ENCODE measurements around the gene CNTNAP2. TPM values are rescaled to one million over a fixed set of nuclear protein-coding genes. Genes with fewer than 3 reads are reported as not detected.

Gene CNTNAP2
- total RNA-seq, 1 experiment from 2014 or later = 64.5 TPM

GRCh38 chr7:147071536-147071935 is 954.9 kb downstream of the CNTNAP2 start:
- Histone ChIP-seq H2BK12ac (ENCODE audit: insufficient read length, low read depth, low read length) (no peak overlapping the region), H3K79me1 (ENCODE audit: insufficient read depth, low read depth, low read length, poor library complexity, severe bottlenecking) (no peaks in the 10 kb centered on the region), H3K27me3 (ENCODE audit: insufficient read depth, low read length) (no peaks in the 10 kb centered on the region), H3K9me3 (ENCODE audit: control insufficient read depth, low read depth, low read length) (no peaks in the 10 kb centered on the region), H3K23me2 (ENCODE audit: insufficient read length, low read depth, low read length, poor library complexity, severe bottlenecking) (no peaks in the 10 kb centered on the region), H2BK15ac (ENCODE audit: low read depth, low read length) (no peak overlapping the region), H4K5ac (ENCODE audit: insufficient read length, low read depth, low read length) (no peak overlapping the region), H3K4me1 (ENCODE audit: insufficient read depth, low read length) (no peaks in the 10 kb centered on the region), H2BK120ac (ENCODE audit: low read depth, low read length, poor library complexity, severe bottlenecking) (no peak overlapping the region), H3K4me2 (ENCODE audit: insufficient read depth, insufficient read length, low read length) (no peak overlapping the region), H4K91ac (ENCODE audit: insufficient read length, low read depth, low read length) (no peak overlapping the region), H3K56ac (ENCODE audit: insufficient read length, low read depth, low read length) (no peak overlapping the region), H2AK5ac (ENCODE audit: insufficient read length, low read length) (no peak overlapping the region), H2BK5ac (ENCODE audit: insufficient read length, low read length) (no peak overlapping the region), H3K18ac (ENCODE audit: insufficient read length, low read depth, low read length) (no peak overlapping the region), H3K79me2 (ENCODE audit: insufficient read depth, low read length) (no peaks in the 10 kb centered on the region), H3K27ac (ENCODE audit: insufficient read length, low read depth, low read length) (no peak overlapping the region), H4K20me1 (ENCODE audit: control insufficient read depth, insufficient read depth, insufficient read length) (no peaks in the 10 kb centered on the region), H3K23ac (ENCODE audit: insufficient read length, low read depth, low read length) (no peak overlapping the region), H3T11ph (ENCODE audit: low read length) (no peak overlapping the region), H3K4ac (ENCODE audit: low read depth, low read length) (no peak overlapping the region), H2AFZ (ENCODE audit: low read length) (no peak overlapping the region), H3K9ac (ENCODE audit: extremely low read depth, insufficient read length, low read length) (no peak overlapping the region), H3K14ac (ENCODE audit: insufficient read depth, low read length) (no peak overlapping the region), H4K8ac (replicated peaks; ENCODE audit: insufficient read length, low read depth, low read length) (no peak overlapping the region), H2BK20ac (ENCODE audit: low read depth, low read length, poor library complexity, severe bottlenecking) (no peak overlapping the region)
- Mint-ChIP-seq H3K9me3 (peaks cover 2 to 4% of the 10 kb centered on the region in 2 experiments; a peak in 2 of 5 replicates), H3K4me3 (no peak overlapping the region), H3K27ac (no peak overlapping the region), H3K27me3 (ENCODE audit: low read depth) (no peaks in the 10 kb centered on the region; the same call in 1 of the 2 replicates), H3K4me1 (peaks cover 0 to 4% of the 10 kb centered on the region in 2 experiments; a peak in 1 of 4 replicates), H3K36me3 (ENCODE audit: insufficient read depth in 1 of 3, low read depth in 3 of 3) (no peaks in the 10 kb centered on the region; a peak in 2 of 7 replicates)
- no CpG with 5 or more reads among the region's 1 CpG for WGBS (ENCODE audit: extremely low coverage, insufficient read length, low lambda C conversion rate)
- DNase-seq = no peak
- no peak for TF ChIP-seq CTCF (conservative IDR thresholded peaks at IDR 0.05)
